GM23248 (cell line): ENCODE results near the gene NPC1L1. TPM values are rescaled to one million over a fixed set of nuclear protein-coding genes. Genes with fewer than 3 reads are reported as not detected.

Experiments used
- DNase-seq: peaks from one replicate; pipeline ENCODE4 v3.0.0-alpha.2; 2015
- H2AFZ ChIP-seq: fragments of 200-600 bp; sonication (generic); 2 replicates; pipeline ENCODE4 v1.6.1; 2016; ENCODE audit warnings: antibody characterized with exemption
- H3F3A ChIP-seq: fragments of 200-600 bp; sonication (generic); 2 replicates; pipeline ENCODE4 v1.6.1; 2016; ENCODE audit warnings: mild to moderate bottlenecking, antibody characterized with exemption, mixed run types; ENCODE audit not compliant: insufficient read depth
- H3K27ac ChIP-seq: fragments of 200-600 bp; sonication (generic); 2 replicates; pipeline ENCODE4 v1.5.1; 2016; ENCODE audit warnings: mild to moderate bottlenecking
- H3K27me3 ChIP-seq: fragments of 200-600 bp; sonication (generic); replicated peaks from 2 replicates; pipeline ENCODE4 v1.6.1; 2016; ENCODE audit warnings: mild to moderate bottlenecking; ENCODE audit not compliant: insufficient read depth
- H3K36me3 ChIP-seq: fragments of 200-600 bp; sonication (generic); 2 replicates; pipeline ENCODE4 v1.6.1; 2016; ENCODE audit warnings: low read depth, mild to moderate bottlenecking
- H3K4me1 ChIP-seq: fragments of 200-600 bp; sonication (generic); 2 replicates; pipeline ENCODE4 v1.6.1; 2016; ENCODE audit warnings: mild to moderate bottlenecking; ENCODE audit not compliant: insufficient read depth
- H3K4me2 ChIP-seq: fragments of 200-600 bp; sonication (generic); one replicate; pipeline ENCODE4 v1.6.1; 2016; ENCODE audit warnings: mild to moderate bottlenecking; ENCODE audit not compliant: unreplicated experiment
- H3K4me3 ChIP-seq: fragments of 200-600 bp; sonication (generic); 2 replicates; pipeline ENCODE4 v1.5.1; 2016; ENCODE audit warnings: mild to moderate bottlenecking
- H3K79me2 ChIP-seq: fragments of 200-600 bp; sonication (generic); 2 replicates; pipeline ENCODE4 v1.6.1; 2016; ENCODE audit warnings: mild to moderate bottlenecking; ENCODE audit not compliant: insufficient read depth
- H3K9ac ChIP-seq: fragments of 200-600 bp; sonication (generic); 2 replicates; pipeline ENCODE4 v1.6.1; 2016; ENCODE audit warnings: mild to moderate bottlenecking
- H3K9me2 ChIP-seq: fragments of 200-600 bp; sonication (generic); 2 replicates; pipeline ENCODE4 v1.6.1; 2016; ENCODE audit warnings: mixed run types, mild to moderate bottlenecking, moderate library complexity; ENCODE audit not compliant: insufficient read depth
- H3K9me3 ChIP-seq: fragments of 200-600 bp; sonication (generic); one replicate; pipeline ENCODE4 v1.6.1; 2017; ENCODE audit warnings: low read depth
- H4K20me1 ChIP-seq: fragments of 200-600 bp; sonication (generic); 2 replicates; pipeline ENCODE4 v1.6.0; 2016; ENCODE audit not compliant: insufficient read depth
- EZH2 ChIP-seq: fragments of 200-600 bp; sonication (generic); IDR thresholded peaks from 2 replicates; pipeline ENCODE4 v1.6.1; 2018; ENCODE audit warnings: antibody characterized with exemption, mild to moderate bottlenecking; ENCODE audit not compliant: insufficient read depth, poor library complexity, severe bottlenecking
- EZH2phosphoT487 ChIP-seq: fragments of 200-600 bp; sonication (generic); IDR thresholded peaks from 2 replicates; pipeline ENCODE4 v1.6.1; 2018; ENCODE audit warnings: antibody characterized with exemption, moderate library complexity, mild to moderate bottlenecking, low read depth; ENCODE audit not compliant: insufficient read depth
- WGBS, 2 experiments: methylation state at CpG; one replicate each; pipeline ENCODE4 v1.1.6; 2015 to 2017; ENCODE audit warnings: low lambda C conversion rate in 2 of 2, low coverage in 1 of 2; ENCODE audit errors: missing lambda C conversion rate in 2 of 2; 5-methylcytosine and 5-hydroxymethylcytosine counted together
- in situ Hi-C: fragments of 300-500 bp; cut with MboI; formaldehyde crosslinking; loops from 2 replicates; pipeline ENCODE4 v1.15.0; 2020
- polyA plus RNA-seq: library from polyadenylated mRNA; unstranded; fragments of >200 nt; fragmentation: Nextera tagmentation; extraction: Ambion mirVana; gene quantifications from 2 replicates; pipeline ENCODE4 v1.2.1, GENCODE V29; 2016
- total RNA-seq: library from RNA; depleted of rRNA; stranded (reverse); fragments of >200 nt; shearing (Covaris generic); gene quantifications from 2 replicates; pipeline ENCODE4 v1.2.3, GENCODE V29; 2014; rRNA removed

The NPC1L1 gene
- total RNA-seq (not detected in 2 replicates), polyA plus RNA-seq (not detected in 2 replicates)

DNA sequence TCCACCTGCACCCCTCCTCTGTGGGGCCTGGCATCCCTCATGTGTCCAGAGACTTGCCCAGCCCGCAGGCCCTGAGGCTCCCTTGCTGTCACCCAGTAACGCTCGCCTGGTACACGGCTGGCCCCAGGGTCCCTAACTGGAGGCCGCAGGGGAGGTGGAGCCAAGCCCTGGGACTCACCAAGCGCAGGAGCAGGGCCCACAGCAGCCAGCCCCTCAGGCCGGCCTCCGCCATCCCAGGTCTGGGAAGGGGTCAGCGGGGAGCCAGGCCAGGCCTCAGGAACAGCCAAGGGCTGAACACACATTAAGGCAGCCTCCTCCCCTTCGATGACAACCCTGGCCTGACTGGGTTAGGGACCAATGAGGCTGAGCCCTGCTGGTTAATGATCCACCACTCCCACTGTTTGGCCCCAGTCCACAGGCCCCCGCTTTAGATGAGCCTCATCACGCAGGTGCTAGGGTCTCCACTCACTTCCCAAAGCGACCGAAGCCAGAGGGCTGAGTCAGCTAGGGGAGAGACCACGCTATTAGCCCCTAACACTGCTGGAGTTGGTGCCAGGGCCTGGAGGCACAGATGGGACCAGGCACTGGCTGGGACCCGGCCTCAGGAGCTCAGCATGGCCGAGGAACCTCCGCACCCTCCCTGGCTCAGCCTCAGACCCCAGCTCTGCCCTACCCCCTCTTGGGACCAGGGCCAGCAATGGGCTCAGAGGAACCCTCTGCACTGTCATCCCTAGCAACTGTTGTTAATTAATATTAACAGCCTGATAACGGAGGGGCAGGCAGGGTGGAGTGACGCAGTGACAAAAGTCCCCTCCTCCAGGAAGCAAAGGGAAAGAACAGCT is at the start of gene NPC1L1:
TSS of gene NPC1L1 (minus strand) at position 303 of the 842 bp plus-strand sequence. CDS start at position 232, 71 bp downstream.
- H3K79me2 ChIP-seq = no peaks in the 10 kb centered on the region
- no peak within 1 kb of the TSS for H3K9ac ChIP-seq
- H3K36me3 ChIP-seq = no peaks in the 10 kb centered on the region
- H3F3A ChIP-seq = 0 out of 2 replicates have a peak, but pooled peaks cover 6% of the 10 kb centered on the region
- TF ChIP-seq EZH2phosphoT487 = no peak
- no peak for TF ChIP-seq EZH2
- no peak within 1 kb of the TSS for H3K4me2 ChIP-seq
- 66 to 70% methylated on average over 20 of the region's 20 CpGs for whole genome bisulfite sequencing, 2 experiments
- H3K4me1 ChIP-seq = peaks cover 5% of the 10 kb centered on the region; the same call in 1 of the 2 replicates
- no peak for DNase-seq
- H3K9me2 ChIP-seq = no peaks in the 10 kb centered on the region
- H4K20me1 ChIP-seq = no peaks in the 10 kb centered on the region
- H3K4me3 ChIP-seq = no peak within 1 kb of the TSS
- in situ Hi-C loops = no loop called here
- H3K27ac ChIP-seq = no peak within 1 kb of the TSS
- H3K9me3 ChIP-seq = no peaks in the 10 kb centered on the region
- no peaks in the 10 kb centered on the region for H3K27me3 ChIP-seq
- no peak within 1 kb of the TSS for H2AFZ ChIP-seq

DNA sequence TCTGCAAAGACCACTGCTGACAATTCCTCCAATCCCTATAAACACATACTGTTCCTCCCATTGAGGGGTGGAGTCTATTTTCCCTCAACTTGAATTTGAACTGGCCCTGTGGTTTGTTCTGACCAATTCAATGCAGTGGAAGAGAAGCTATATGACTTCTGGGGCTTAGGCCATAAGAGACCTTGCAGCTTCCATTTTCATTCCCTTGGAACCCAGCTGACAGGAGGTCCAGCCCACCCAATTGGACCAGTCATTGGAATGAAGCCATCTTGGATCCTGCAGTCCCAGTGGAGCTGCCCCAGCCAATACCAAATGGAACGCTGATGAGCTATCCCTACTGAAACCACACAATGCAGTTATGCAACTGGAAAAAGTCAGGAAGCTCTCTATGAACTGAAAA is 49.8 kb upstream of the NPC1L1 start:
- no peak for DNase-seq
- no peaks in the 10 kb centered on the region for H3K27me3 ChIP-seq
- H3K4me3 ChIP-seq = no peak overlapping the region
- no peak overlapping the region for H3K27ac ChIP-seq
- H3F3A ChIP-seq = no peaks in the 10 kb centered on the region
- H3K36me3 ChIP-seq = no peaks in the 10 kb centered on the region
- no peak overlapping the region for H3K4me2 ChIP-seq
- no peaks in the 10 kb centered on the region for H3K9me2 ChIP-seq
- in situ Hi-C loops = loop anchor here (10.0 to 25.0 kb wide), 2 partner anchors 254 to 521 kb away; partner anchors contain the start of genes H2AZ2 and TBRG4
- H4K20me1 ChIP-seq = no peaks in the 10 kb centered on the region
- H3K9me3 ChIP-seq = no peaks in the 10 kb centered on the region
- H3K79me2 ChIP-seq = no peaks in the 10 kb centered on the region
- no peak overlapping the region for H2AFZ ChIP-seq
- H3K4me1 ChIP-seq = no peaks in the 10 kb centered on the region
- no peak overlapping the region for H3K9ac ChIP-seq
- WGBS, 2 experiments = 95 to 96% methylated on average over 1 of the region's 1 CpG
- TF ChIP-seq EZH2phosphoT487 = no peak
- TF ChIP-seq EZH2 = no peak

GRCh38 chr7:44587843-44588711 is 46.9 kb upstream of the NPC1L1 start:
- Histone ChIP-seq H3K9me2 (no peaks in the 10 kb centered on the region), H3K27me3 (no peaks in the 10 kb centered on the region), H3K4me1 (no peaks in the 10 kb centered on the region), H4K20me1 (no peaks in the 10 kb centered on the region), H3K79me2 (no peaks in the 10 kb centered on the region), H3K9ac (no peak overlapping the region), H3K36me3 (no peaks in the 10 kb centered on the region), H3K9me3 (no peaks in the 10 kb centered on the region), H2AFZ (peak overlapping the region; percentile 52; the same call in 1 of the 2 replicates), H3F3A (peaks cover 4% of the 10 kb centered on the region; the same call in 1 of the 2 replicates), H3K27ac (no peak overlapping the region), H3K4me2 (peak overlapping the region; percentile 8), H3K4me3 (no peak overlapping the region)
- in situ Hi-C loops = loop anchor here (25.0 kb wide), 1 partner anchor 524 kb away; the partner anchor contains the start of gene TBRG4
- peak; percentile 75 for DNase-seq
- TF ChIP-seq EZH2phosphoT487 (no peak), EZH2 (no peak)
- 18% methylated on average over 6 of the region's 6 CpGs for WGBS, 2 experiments
